WTC11 (cell line): ENCODE data around the gene RABEP1. TPM values are rescaled to one million over a fixed set of nuclear protein-coding genes. Genes with fewer than 3 reads are reported as not detected.

Experiments
- ATAC-seq: fragments of 200-7000 bp; cut with Tn5 transposase; 2 replicates; pipeline ENCODE4 v1.10.0; 2021; ENCODE audit warnings: mild to moderate bottlenecking, moderate library complexity
- CTCF ChIA-PET: fragments of 300-600 bp; sonication (Branson Sonifier 250); formaldehyde crosslinking; loops from one replicate; lab custom pipeline; 2021; ENCODE audit warnings: antibody characterized with exemption; lab: Charles Lee
- POLR2A ChIA-PET: fragments of 350-600 bp; sonication (Branson Sonifier 250); formaldehyde crosslinking; loops from one replicate; lab custom pipeline; 2021; ENCODE audit warnings: antibody characterized with exemption; lab: Charles Lee
- DNase-seq: peaks from one replicate; pipeline ENCODE4 v3.0.0; 2021; ENCODE audit warnings: low spot score
- H3K27ac Mint-ChIP-seq: 2 replicates; pipeline ENCODE4 v1.8.0; 2021; ENCODE audit warnings: mixed read lengths
- H3K27me3 Mint-ChIP-seq: 2 replicates; pipeline ENCODE4 v1.8.0; 2021; ENCODE audit warnings: low read depth, mild to moderate bottlenecking, moderate library complexity, mixed read lengths
- H3K36me3 Mint-ChIP-seq: 2 replicates; pipeline ENCODE4 v1.8.0; 2021; ENCODE audit warnings: mixed read lengths
- H3K4me1 Mint-ChIP-seq: 2 replicates; pipeline ENCODE4 v1.8.0; 2022; ENCODE audit warnings: mixed read lengths
- H3K4me3 Mint-ChIP-seq: 2 replicates; pipeline ENCODE4 v1.8.0; 2021; ENCODE audit warnings: mild to moderate bottlenecking, moderate library complexity, mixed read lengths
- H3K9me3 Mint-ChIP-seq: 2 replicates; pipeline ENCODE4 v1.8.0; 2021; ENCODE audit warnings: mixed read lengths
- ATF1 ChIP-seq: sonication (generic); formaldehyde crosslinking; IDR thresholded peaks from 2 replicates; pipeline ENCODE4 v1.8.1; 2023; ENCODE audit warnings: mild to moderate bottlenecking, moderate library complexity, missing genetic modification reagents
- ETV6 ChIP-seq: sonication (generic); formaldehyde crosslinking; IDR thresholded peaks from 2 replicates; pipeline ENCODE4 v1.8.1; 2022; ENCODE audit warnings: mild to moderate bottlenecking, missing genetic modification reagents
- FOXK1 ChIP-seq: sonication (generic); formaldehyde crosslinking; IDR thresholded peaks from 2 replicates; pipeline ENCODE4 v1.8.0; 2022; ENCODE audit warnings: mild to moderate bottlenecking, moderate library complexity, missing genetic modification reagents
- HMGA2 ChIP-seq: fragments of 250-450 bp; sonication (Bioruptor Pico); IDR thresholded peaks from 2 replicates; pipeline ENCODE4 v1.4.0; 2021; ENCODE audit warnings: mild to moderate bottlenecking, moderate library complexity
- JAZF1 ChIP-seq: fragments of 250-450 bp; sonication (Bioruptor Pico); IDR thresholded peaks from 2 replicates; pipeline ENCODE4 v1.9.0; 2021; ENCODE audit warnings: moderate library complexity, mild to moderate bottlenecking, inconsistent platforms
- NFATC4 ChIP-seq: fragments of 250-450 bp; sonication (Bioruptor Pico); IDR thresholded peaks from 2 replicates; pipeline ENCODE4 v1.9.0; 2021; ENCODE audit warnings: mild to moderate bottlenecking
- OVOL2 ChIP-seq: fragments of 250-450 bp; sonication (Bioruptor Pico); IDR thresholded peaks from 2 replicates; pipeline ENCODE4 v1.9.0; 2021; ENCODE audit warnings: mild to moderate bottlenecking, borderline replicate concordance
- RORB ChIP-seq: fragments of 250-450 bp; sonication (Bioruptor Pico); IDR thresholded peaks from 2 replicates; pipeline ENCODE4 v1.9.0; 2021; ENCODE audit warnings: mild to moderate bottlenecking
- TP53 ChIP-seq: sonication (generic); formaldehyde crosslinking; IDR thresholded peaks from 2 replicates; pipeline ENCODE4 v1.8.1; 2023; ENCODE audit warnings: mild to moderate bottlenecking, missing genetic modification reagents
- ZNF219 ChIP-seq: sonication (generic); formaldehyde crosslinking; IDR thresholded peaks from 2 replicates; pipeline ENCODE4 v1.8.0; 2023; ENCODE audit warnings: missing genetic modification reagents, mild to moderate bottlenecking, borderline replicate concordance
- ZNF232 ChIP-seq: sonication (generic); formaldehyde crosslinking; IDR thresholded peaks from 2 replicates; pipeline ENCODE4 v1.8.0; 2022; ENCODE audit warnings: mild to moderate bottlenecking, missing genetic modification reagents
- ZNF263 ChIP-seq: sonication (generic); formaldehyde crosslinking; IDR thresholded peaks from 2 replicates; pipeline ENCODE4 v1.8.1; 2022; ENCODE audit warnings: low read depth, mild to moderate bottlenecking, moderate library complexity, missing genetic modification reagents
- ZNF317 ChIP-seq: sonication (generic); formaldehyde crosslinking; IDR thresholded peaks from 2 replicates; pipeline ENCODE4 v1.8.1; 2023; ENCODE audit warnings: low read depth, mild to moderate bottlenecking, moderate library complexity, missing genetic modification reagents, borderline replicate concordance
- total RNA-seq: library from RNA; stranded (reverse); gene quantifications from 3 replicates; pipeline ENCODE4 v1.2.3, GENCODE V29; 2021
- TF ChIP-seq, protein P1 (sequence below): sonication (generic); formaldehyde crosslinking; IDR thresholded peaks from 2 replicates; pipeline ENCODE4 v1.8.1; 2022; ENCODE audit warnings: mild to moderate bottlenecking, missing genetic modification reagents, moderate library complexity, borderline replicate concordance
- TF ChIP-seq, protein P2 (sequence below): sonication (generic); formaldehyde crosslinking; IDR thresholded peaks from 2 replicates; pipeline ENCODE4 v1.8.1; 2023; ENCODE audit warnings: mild to moderate bottlenecking, missing genetic modification reagents, borderline replicate concordance
- TF ChIP-seq, protein P3 (sequence below): sonication (generic); formaldehyde crosslinking; IDR thresholded peaks from 2 replicates; pipeline ENCODE4 v1.8.1; 2023; ENCODE audit warnings: mild to moderate bottlenecking, missing genetic modification reagents
- TF ChIP-seq, protein P4 (sequence below): sonication (generic); formaldehyde crosslinking; IDR thresholded peaks from 2 replicates; pipeline ENCODE4 v1.8.0; 2022; ENCODE audit warnings: mild to moderate bottlenecking, missing genetic modification reagents
- TF ChIP-seq, protein P5 (sequence below): sonication (generic); formaldehyde crosslinking; IDR thresholded peaks from 2 replicates; pipeline ENCODE4 v1.8.0; 2023; ENCODE audit warnings: missing genetic modification reagents
- TF ChIP-seq, protein P6 (sequence below): sonication (generic); formaldehyde crosslinking; IDR thresholded peaks from 2 replicates; pipeline ENCODE4 v1.8.0; 2022; ENCODE audit warnings: mild to moderate bottlenecking, missing genetic modification reagents
- TF ChIP-seq, protein P7 (sequence below): fragments of 250-450 bp; sonication (Bioruptor Pico); IDR thresholded peaks from 2 replicates; pipeline ENCODE4 v1.9.0; 2021; ENCODE audit warnings: moderate library complexity, mild to moderate bottlenecking, inconsistent platforms, borderline replicate concordance
- TF ChIP-seq, protein P8 (sequence below): fragments of 250-450 bp; sonication (Bioruptor Pico); IDR thresholded peaks from 2 replicates; pipeline ENCODE4 v1.8.0; 2021; ENCODE audit warnings: mild to moderate bottlenecking
- TF ChIP-seq, protein P9 (sequence below): sonication (generic); formaldehyde crosslinking; conservative IDR thresholded peaks from 2 replicates; pipeline ENCODE4 v1.8.1; 2023; ENCODE audit warnings: mild to moderate bottlenecking, low read depth, missing genetic modification reagents, moderate library complexity

The RABEP1 gene
- total RNA-seq, 1 experiment from 2014 or later, result 40.9 TPM

DNA sequence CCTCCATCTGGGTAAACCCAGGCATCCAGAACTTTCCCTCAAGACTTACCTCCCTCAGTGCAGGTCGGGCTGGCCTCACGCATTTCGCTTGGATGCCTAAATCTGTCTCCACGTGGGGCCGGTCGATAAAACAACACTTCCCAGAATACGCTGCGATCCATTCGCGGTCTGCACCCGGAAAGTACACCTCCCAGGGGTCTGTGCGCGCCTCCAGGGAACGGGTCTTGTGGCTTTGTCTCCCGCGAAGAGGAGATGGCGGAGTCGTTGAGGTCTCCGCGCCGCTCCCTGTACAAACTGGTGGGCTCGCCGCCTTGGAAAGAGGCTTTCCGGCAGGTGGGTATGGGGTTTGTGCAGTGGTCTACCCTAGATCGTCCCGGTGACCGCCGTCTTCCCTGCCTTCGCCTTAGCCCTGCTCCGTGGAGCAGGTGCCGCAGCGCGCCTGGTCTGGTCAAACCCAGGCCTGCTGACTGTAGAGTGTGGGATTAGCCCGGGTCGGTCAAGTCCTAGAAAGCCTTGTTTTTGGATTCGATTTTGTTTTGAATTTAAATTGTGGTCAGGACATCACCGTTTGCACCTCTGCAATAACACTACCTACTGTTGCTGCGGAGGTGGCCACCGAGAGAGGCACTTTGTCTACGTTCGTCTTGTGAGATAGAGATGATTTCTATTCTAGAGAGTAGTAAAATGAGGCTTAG, 138.0 kb downstream of the RABEP1 start, which contains the start of gene RPAIN:
Gene RPAIN (plus strand): TSS at position 224 of the 695 bp plus-strand sequence. CDS start 29 bp downstream, at position 253.
- ATAC-seq, result peak; percentile 77
- H3K9me3 Mint-ChIP-seq, result no peaks in the 10 kb centered on the region
- H3K4me1 Mint-ChIP-seq, result peaks cover 11% of the 10 kb centered on the region
- no peaks in the 10 kb centered on the region for H3K27me3 Mint-ChIP-seq
- peak; percentile 78 for DNase-seq
- ChIA-PET POLR2A (interaction anchor here (0.6 to 1.7 kb wide), 9 partner anchors 10 to 65 kb away, joined by 3 to 10 read pairs (median 5); partner anchors contain the start of genes C1QBP and DHX33), CTCF (interaction anchor here (1.0 to 1.3 kb wide), 4 partner anchors 11 to 66 kb away, joined by 3 to 26 read pairs (median 10); partner anchors contain the start of genes C1QBP, DERL2 and MIS12)
- peak within 1 kb of the TSS; percentile 100 for H3K4me3 Mint-ChIP-seq
- H3K36me3 Mint-ChIP-seq, result peaks cover 31% of the 10 kb centered on the region
- H3K27ac Mint-ChIP-seq, result peak within 1 kb of the TSS; percentile 99
- TF ChIP-seq, protein P1, sequence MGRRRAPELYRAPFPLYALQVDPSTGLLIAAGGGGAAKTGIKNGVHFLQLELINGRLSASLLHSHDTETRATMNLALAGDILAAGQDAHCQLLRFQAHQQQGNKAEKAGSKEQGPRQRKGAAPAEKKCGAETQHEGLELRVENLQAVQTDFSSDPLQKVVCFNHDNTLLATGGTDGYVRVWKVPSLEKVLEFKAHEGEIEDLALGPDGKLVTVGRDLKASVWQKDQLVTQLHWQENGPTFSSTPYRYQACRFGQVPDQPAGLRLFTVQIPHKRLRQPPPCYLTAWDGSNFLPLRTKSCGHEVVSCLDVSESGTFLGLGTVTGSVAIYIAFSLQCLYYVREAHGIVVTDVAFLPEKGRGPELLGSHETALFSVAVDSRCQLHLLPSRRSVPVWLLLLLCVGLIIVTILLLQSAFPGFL (CRISPR knock-in tag), result no peak
- TF ChIP-seq RORB (no peak), ZNF263 (CRISPR knock-in tag) (no peak), TP53 (CRISPR knock-in tag) (no peak), ZNF317 (CRISPR knock-in tag) (no peak), JAZF1 (no peak), ETV6 (peak; percentile 68), FOXK1 (CRISPR knock-in tag) (peak; percentile 57), ZNF232 (CRISPR knock-in tag) (0 out of 2 replicates have a peak, but pooled peaks have one; percentile 54), ATF1 (CRISPR knock-in tag) (no peak), NFATC4 (CRISPR knock-in tag) (no peak), ZNF219 (no peak), OVOL2 (CRISPR knock-in tag) (no peak), HMGA2 (CRISPR knock-in tag) (no peak)
- TF ChIP-seq, protein P2, sequence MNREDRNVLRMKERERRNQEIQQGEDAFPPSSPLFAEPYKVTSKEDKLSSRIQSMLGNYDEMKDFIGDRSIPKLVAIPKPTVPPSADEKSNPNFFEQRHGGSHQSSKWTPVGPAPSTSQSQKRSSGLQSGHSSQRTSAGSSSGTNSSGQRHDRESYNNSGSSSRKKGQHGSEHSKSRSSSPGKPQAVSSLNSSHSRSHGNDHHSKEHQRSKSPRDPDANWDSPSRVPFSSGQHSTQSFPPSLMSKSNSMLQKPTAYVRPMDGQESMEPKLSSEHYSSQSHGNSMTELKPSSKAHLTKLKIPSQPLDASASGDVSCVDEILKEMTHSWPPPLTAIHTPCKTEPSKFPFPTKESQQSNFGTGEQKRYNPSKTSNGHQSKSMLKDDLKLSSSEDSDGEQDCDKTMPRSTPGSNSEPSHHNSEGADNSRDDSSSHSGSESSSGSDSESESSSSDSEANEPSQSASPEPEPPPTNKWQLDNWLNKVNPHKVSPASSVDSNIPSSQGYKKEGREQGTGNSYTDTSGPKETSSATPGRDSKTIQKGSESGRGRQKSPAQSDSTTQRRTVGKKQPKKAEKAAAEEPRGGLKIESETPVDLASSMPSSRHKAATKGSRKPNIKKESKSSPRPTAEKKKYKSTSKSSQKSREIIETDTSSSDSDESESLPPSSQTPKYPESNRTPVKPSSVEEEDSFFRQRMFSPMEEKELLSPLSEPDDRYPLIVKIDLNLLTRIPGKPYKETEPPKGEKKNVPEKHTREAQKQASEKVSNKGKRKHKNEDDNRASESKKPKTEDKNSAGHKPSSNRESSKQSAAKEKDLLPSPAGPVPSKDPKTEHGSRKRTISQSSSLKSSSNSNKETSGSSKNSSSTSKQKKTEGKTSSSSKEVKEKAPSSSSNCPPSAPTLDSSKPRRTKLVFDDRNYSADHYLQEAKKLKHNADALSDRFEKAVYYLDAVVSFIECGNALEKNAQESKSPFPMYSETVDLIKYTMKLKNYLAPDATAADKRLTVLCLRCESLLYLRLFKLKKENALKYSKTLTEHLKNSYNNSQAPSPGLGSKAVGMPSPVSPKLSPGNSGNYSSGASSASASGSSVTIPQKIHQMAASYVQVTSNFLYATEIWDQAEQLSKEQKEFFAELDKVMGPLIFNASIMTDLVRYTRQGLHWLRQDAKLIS (CRISPR knock-in tag), result no peak
- TF ChIP-seq, protein P3, sequence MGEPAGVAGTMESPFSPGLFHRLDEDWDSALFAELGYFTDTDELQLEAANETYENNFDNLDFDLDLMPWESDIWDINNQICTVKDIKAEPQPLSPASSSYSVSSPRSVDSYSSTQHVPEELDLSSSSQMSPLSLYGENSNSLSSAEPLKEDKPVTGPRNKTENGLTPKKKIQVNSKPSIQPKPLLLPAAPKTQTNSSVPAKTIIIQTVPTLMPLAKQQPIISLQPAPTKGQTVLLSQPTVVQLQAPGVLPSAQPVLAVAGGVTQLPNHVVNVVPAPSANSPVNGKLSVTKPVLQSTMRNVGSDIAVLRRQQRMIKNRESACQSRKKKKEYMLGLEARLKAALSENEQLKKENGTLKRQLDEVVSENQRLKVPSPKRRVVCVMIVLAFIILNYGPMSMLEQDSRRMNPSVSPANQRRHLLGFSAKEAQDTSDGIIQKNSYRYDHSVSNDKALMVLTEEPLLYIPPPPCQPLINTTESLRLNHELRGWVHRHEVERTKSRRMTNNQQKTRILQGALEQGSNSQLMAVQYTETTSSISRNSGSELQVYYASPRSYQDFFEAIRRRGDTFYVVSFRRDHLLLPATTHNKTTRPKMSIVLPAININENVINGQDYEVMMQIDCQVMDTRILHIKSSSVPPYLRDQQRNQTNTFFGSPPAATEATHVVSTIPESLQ (CRISPR knock-in tag), result no peak
- TF ChIP-seq, protein P4, sequence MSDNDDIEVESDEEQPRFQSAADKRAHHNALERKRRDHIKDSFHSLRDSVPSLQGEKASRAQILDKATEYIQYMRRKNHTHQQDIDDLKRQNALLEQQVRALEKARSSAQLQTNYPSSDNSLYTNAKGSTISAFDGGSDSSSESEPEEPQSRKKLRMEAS, result peak; percentile 71; the same call in 1 of the 2 replicates
- TF ChIP-seq, protein P5, sequence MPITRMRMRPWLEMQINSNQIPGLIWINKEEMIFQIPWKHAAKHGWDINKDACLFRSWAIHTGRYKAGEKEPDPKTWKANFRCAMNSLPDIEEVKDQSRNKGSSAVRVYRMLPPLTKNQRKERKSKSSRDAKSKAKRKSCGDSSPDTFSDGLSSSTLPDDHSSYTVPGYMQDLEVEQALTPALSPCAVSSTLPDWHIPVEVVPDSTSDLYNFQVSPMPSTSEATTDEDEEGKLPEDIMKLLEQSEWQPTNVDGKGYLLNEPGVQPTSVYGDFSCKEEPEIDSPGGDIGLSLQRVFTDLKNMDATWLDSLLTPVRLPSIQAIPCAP (CRISPR knock-in tag), result no peak
- TF ChIP-seq, protein P6, sequence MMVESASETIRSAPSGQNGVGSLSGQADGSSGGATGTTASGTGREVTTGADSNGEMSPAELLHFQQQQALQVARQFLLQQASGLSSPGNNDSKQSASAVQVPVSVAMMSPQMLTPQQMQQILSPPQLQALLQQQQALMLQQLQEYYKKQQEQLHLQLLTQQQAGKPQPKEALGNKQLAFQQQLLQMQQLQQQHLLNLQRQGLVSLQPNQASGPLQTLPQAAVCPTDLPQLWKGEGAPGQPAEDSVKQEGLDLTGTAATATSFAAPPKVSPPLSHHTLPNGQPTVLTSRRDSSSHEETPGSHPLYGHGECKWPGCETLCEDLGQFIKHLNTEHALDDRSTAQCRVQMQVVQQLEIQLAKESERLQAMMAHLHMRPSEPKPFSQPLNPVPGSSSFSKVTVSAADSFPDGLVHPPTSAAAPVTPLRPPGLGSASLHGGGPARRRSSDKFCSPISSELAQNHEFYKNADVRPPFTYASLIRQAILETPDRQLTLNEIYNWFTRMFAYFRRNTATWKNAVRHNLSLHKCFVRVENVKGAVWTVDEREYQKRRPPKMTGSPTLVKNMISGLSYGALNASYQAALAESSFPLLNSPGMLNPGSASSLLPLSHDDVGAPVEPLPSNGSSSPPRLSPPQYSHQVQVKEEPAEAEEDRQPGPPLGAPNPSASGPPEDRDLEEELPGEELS (CRISPR knock-in tag), result no peak
- TF ChIP-seq, protein P7, sequence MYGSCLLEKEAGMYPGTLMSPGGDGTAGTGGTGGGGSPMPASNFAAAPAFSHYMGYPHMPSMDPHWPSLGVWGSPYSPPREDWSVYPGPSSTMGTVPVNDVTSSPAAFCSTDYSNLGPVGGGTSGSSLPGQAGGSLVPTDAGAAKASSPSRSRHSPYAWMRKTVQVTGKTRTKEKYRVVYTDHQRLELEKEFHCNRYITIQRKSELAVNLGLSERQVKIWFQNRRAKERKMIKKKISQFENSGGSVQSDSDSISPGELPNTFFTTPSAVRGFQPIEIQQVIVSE (CRISPR knock-in tag), result no peak
- TF ChIP-seq, protein P8, sequence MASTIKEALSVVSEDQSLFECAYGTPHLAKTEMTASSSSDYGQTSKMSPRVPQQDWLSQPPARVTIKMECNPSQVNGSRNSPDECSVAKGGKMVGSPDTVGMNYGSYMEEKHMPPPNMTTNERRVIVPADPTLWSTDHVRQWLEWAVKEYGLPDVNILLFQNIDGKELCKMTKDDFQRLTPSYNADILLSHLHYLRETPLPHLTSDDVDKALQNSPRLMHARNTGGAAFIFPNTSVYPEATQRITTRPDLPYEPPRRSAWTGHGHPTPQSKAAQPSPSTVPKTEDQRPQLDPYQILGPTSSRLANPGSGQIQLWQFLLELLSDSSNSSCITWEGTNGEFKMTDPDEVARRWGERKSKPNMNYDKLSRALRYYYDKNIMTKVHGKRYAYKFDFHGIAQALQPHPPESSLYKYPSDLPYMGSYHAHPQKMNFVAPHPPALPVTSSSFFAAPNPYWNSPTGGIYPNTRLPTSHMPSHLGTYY, result no peak
- TF ChIP-seq, protein P9, sequence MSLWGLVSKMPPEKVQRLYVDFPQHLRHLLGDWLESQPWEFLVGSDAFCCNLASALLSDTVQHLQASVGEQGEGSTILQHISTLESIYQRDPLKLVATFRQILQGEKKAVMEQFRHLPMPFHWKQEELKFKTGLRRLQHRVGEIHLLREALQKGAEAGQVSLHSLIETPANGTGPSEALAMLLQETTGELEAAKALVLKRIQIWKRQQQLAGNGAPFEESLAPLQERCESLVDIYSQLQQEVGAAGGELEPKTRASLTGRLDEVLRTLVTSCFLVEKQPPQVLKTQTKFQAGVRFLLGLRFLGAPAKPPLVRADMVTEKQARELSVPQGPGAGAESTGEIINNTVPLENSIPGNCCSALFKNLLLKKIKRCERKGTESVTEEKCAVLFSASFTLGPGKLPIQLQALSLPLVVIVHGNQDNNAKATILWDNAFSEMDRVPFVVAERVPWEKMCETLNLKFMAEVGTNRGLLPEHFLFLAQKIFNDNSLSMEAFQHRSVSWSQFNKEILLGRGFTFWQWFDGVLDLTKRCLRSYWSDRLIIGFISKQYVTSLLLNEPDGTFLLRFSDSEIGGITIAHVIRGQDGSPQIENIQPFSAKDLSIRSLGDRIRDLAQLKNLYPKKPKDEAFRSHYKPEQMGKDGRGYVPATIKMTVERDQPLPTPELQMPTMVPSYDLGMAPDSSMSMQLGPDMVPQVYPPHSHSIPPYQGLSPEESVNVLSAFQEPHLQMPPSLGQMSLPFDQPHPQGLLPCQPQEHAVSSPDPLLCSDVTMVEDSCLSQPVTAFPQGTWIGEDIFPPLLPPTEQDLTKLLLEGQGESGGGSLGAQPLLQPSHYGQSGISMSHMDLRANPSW (CRISPR knock-in tag), result no peak
